ENCODE data around the gene AMBRA1. TPM values are rescaled to one million over a fixed set of nuclear protein-coding genes. Genes with fewer than 3 reads are reported as not detected.
"Not testable (repeated sequence)": the region's sequence is repeated elsewhere in the genome, so short reads cannot be mapped to it uniquely, and the experiment has no call there.

AMBRA1 gene
- total RNA-seq, 1 donor from 2014 or later: 33.9 TPM

GRCh38 chr11:46375392-46376101 lies 218.3 kb downstream of the AMBRA1 start:
- DNase-seq (no peak), ATAC-seq (no peak)
- intact Hi-C loops (cut with DNase I): no loop called here
- peaks cover 11% of the 10 kb centered on the region for H3K4me1 ChIP-seq
- no peak for TF ChIP-seq CTCF (IDR thresholded peaks at IDR 0.05)
- no peak overlapping the region for H3K27ac ChIP-seq
- no peaks in the 10 kb centered on the region for H3K9me3 ChIP-seq
- no peaks in the 10 kb centered on the region for H3K27me3 ChIP-seq
- H3K36me3 ChIP-seq: peaks cover 49% of the 10 kb centered on the region
- H3K4me3 ChIP-seq: no peak overlapping the region

GRCh38 chr11:46374815-46375214 lies 219.0 kb downstream of the AMBRA1 start:
- ATAC-seq (no peak), DNase-seq (no peak)
- intact Hi-C loops (cut with DNase I): no loop called here
- peaks cover 51% of the 10 kb centered on the region for H3K36me3 ChIP-seq
- H3K4me1 ChIP-seq: peaks cover 4% of the 10 kb centered on the region
- no peak overlapping the region for H3K27ac ChIP-seq
- no peak for TF ChIP-seq CTCF (IDR thresholded peaks at IDR 0.05)
- H3K9me3 ChIP-seq: no peaks in the 10 kb centered on the region
- no peak overlapping the region for H3K4me3 ChIP-seq
- H3K27me3 ChIP-seq: no peaks in the 10 kb centered on the region

- peaks cover 51% of the 10 kb centered on the region for H3K36me3 ChIP-seq
- DNase-seq (no peak), ATAC-seq (no peak)
- intact Hi-C loops (cut with DNase I): no loop called here
- no peak overlapping the region for H3K4me3 ChIP-seq
- H3K27ac ChIP-seq: no peak overlapping the region
- H3K27me3 ChIP-seq: no peaks in the 10 kb centered on the region
- TF ChIP-seq CTCF (IDR thresholded peaks at IDR 0.05): no peak
- H3K4me1 ChIP-seq: no peaks in the 10 kb centered on the region
- no peaks in the 10 kb centered on the region for H3K9me3 ChIP-seq
Measured at GRCh38 chr11:46373787-46374740, 219.8 kb downstream of the AMBRA1 start.

DNA sequence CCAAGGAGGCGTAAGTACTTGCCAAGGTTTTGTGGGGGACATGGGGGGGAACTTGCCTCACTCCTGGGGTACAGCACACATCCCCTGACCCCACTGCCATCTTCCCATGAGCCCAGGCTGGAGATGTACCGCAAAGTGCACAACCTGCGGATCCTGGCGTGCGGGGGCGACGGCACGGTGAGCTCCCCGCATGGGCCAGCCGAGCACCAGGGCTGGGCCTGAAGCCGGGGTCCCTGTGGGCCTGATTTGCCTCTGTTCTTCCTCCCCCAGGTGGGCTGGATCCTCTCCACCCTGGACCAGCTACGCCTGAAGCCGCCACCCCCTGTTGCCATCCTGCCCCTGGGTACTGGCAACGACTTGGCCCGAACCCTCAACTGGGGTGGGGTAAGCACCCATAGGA lies 221.3 kb downstream of the AMBRA1 start:
- DNase-seq; ATAC-seq; H3K4me3 ChIP-seq; H3K27ac ChIP-seq; H3K4me1 ChIP-seq; H3K9me3 ChIP-seq; H3K27me3 ChIP-seq; intact Hi-C loops (cut with DNase I): not testable (repeated sequence)
- peaks cover 60% of the 10 kb centered on the region for H3K36me3 ChIP-seq

- TF ChIP-seq CTCF (IDR thresholded peaks at IDR 0.05): no peak
- Histone ChIP-seq H3K4me1 (peaks cover 4% of the 10 kb centered on the region), H3K27me3 (no peaks in the 10 kb centered on the region), H3K27ac (no peak overlapping the region), H3K36me3 (peaks cover 60% of the 10 kb centered on the region), H3K4me3 (no peak overlapping the region), H3K9me3 (no peaks in the 10 kb centered on the region)
- ATAC-seq (no peak), DNase-seq (no peak)
- intact Hi-C loops (cut with DNase I): no loop called here
Measured at GRCh38 chr11:46372086-46372485, 221.7 kb downstream of the AMBRA1 start.

DNA sequence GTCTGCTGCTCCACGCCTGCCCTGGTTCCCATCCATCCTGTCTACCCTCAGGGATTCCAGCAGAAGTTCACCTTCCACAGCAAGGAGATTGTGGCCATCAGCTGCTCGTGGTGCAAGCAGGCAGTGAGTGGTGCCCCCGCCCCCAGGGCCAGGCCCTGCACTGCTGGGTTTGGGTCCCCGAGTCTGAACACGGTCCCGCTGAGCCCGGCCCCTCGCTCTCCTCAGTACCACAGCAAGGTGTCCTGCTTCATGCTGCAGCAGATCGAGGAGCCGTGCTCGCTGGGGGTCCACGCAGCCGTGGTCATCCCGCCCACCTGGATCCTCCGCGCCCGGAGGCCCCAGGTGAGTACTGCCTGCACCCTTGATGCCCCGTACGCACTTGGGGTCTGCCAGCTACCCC lies 222.6 kb downstream of the AMBRA1 start:
- ATAC-seq; H3K4me1 ChIP-seq; H3K27ac ChIP-seq; H3K9me3 ChIP-seq; DNase-seq; H3K4me3 ChIP-seq; H3K27me3 ChIP-seq; intact Hi-C loops (cut with DNase I): not testable (repeated sequence)
- H3K36me3 ChIP-seq: peaks cover 55% of the 10 kb centered on the region

Data from upper lobe of right lung (tissue), 1 donor.